Endodermal cell (in vitro differentiated cells): ENCODE results near the gene NUCKS1. TPM values are rescaled to one million over a fixed set of nuclear protein-coding genes. Genes with fewer than 3 reads are reported as not detected.
A peak's percentile ranks its signal among the peaks of the same experiment; 100 is the strongest.

Experiments used
- DNase-seq: peaks from one replicate; pipeline ENCODE4 v3.0.0-alpha.2; 2017
- H3K27ac ChIP-seq: 2 replicates; pipeline ENCODE4 v1.5.1; 2013; ENCODE audit warnings: mild to moderate bottlenecking, low read depth, low read length, moderate library complexity
- H3K27me3 ChIP-seq: 2 replicates; pipeline ENCODE4 v1.6.1; 2013; ENCODE audit warnings: mild to moderate bottlenecking, low read length, moderate library complexity; ENCODE audit not compliant: insufficient read depth, control insufficient read depth, poor library complexity, severe bottlenecking
- H3K36me3 ChIP-seq: 2 replicates; pipeline ENCODE4 v1.7.0; 2013; ENCODE audit warnings: mild to moderate bottlenecking, low read length, moderate library complexity; ENCODE audit not compliant: control insufficient read depth, insufficient read depth
- H3K4me1 ChIP-seq: one replicate; pipeline ENCODE4 v1.7.0; 2013; ENCODE audit warnings: low read length; ENCODE audit not compliant: control insufficient read depth, insufficient read depth
- H3K4me3 ChIP-seq: 2 replicates; pipeline ENCODE4 v1.5.1; 2013; ENCODE audit warnings: mild to moderate bottlenecking, low read length, moderate library complexity
- H3K9ac ChIP-seq: 2 replicates; pipeline ENCODE4 v1.6.1; 2013; ENCODE audit warnings: mild to moderate bottlenecking, low read length, moderate library complexity; ENCODE audit not compliant: poor library complexity, severe bottlenecking; ENCODE audit errors: extremely low read depth
- H3K9me3 ChIP-seq: 2 replicates; pipeline ENCODE4 v1.6.1; 2013; ENCODE audit warnings: mild to moderate bottlenecking, low read length, moderate library complexity; ENCODE audit not compliant: control insufficient read depth
- H3K27ac Mint-ChIP-seq: 2 replicates; pipeline ENCODE4 v1.8.0; 2020; ENCODE audit warnings: mixed read lengths
- H3K27me3 Mint-ChIP-seq: 2 replicates; pipeline ENCODE4 v1.8.0; 2021; ENCODE audit warnings: mild to moderate bottlenecking, mixed read lengths; ENCODE audit not compliant: insufficient read depth
- H3K36me3 Mint-ChIP-seq: 2 replicates; pipeline ENCODE4 v1.8.0; 2020; ENCODE audit warnings: low read depth, mixed read lengths
- H3K4me1 Mint-ChIP-seq: 2 replicates; pipeline ENCODE4 v1.8.0; 2020; ENCODE audit warnings: mixed read lengths
- H3K4me3 Mint-ChIP-seq: 2 replicates; pipeline ENCODE4 v1.8.0; 2020; ENCODE audit warnings: mild to moderate bottlenecking, moderate library complexity, mixed read lengths
- H3K9me3 Mint-ChIP-seq: 2 replicates; pipeline ENCODE4 v1.8.0; 2020; ENCODE audit warnings: mild to moderate bottlenecking, mixed read lengths
- CTCF ChIP-seq: fragments of 200-600 bp; sonication (generic); conservative IDR thresholded peaks from 2 replicates; pipeline ENCODE4 v1.5.0; 2021; ENCODE audit warnings: antibody characterized with exemption, mild to moderate bottlenecking
- WGBS, 2 experiments: methylation state at CpG; one replicate each; pipeline versions ENCODE4 v1.1.5 to v1.1.7; 2013; ENCODE audit warnings: missing lambda C conversion rate in 2 of 2, mixed read lengths in 1 of 2; ENCODE audit not compliant: insufficient coverage in 1 of 2, insufficient read length in 1 of 2; 5-methylcytosine and 5-hydroxymethylcytosine counted together
- total RNA-seq, 2 donors: library from RNA; stranded (reverse); fragmentation: NEBNext Ultra II Directional in 1 of 2; extraction: Animal tissue kit (Norgen Biotek cat#: 25700) in 1 of 2; gene quantifications; 2 replicates in 1 of 2; 3 replicates in 1 of 2; pipeline ENCODE4 v1.2.1, GENCODE V29; 2021

NUCKS1 gene
- total RNA-seq, 2 donors from 2014 or later, result 380 to 532 TPM

GRCh38 chr1:205797168-205797567 lies 47.2 kb upstream of the NUCKS1 start:
- H3K27ac Mint-ChIP-seq, result peak overlapping the region; percentile 4
- no peaks in the 10 kb centered on the region for H3K27me3 Mint-ChIP-seq
- peaks cover 30% of the 10 kb centered on the region for H3K4me1 Mint-ChIP-seq
- Histone ChIP-seq H3K27me3 (no peaks in the 10 kb centered on the region), H3K36me3 (peaks cover 25% of the 10 kb centered on the region), H3K4me3 (no peak overlapping the region), H3K9ac (no peak overlapping the region), H3K4me1 (peaks cover 3% of the 10 kb centered on the region), H3K9me3 (no peaks in the 10 kb centered on the region), H3K27ac (no peak overlapping the region)
- no peak for DNase-seq
- no peak overlapping the region for H3K4me3 Mint-ChIP-seq
- 93 to 98% methylated on average over 2 of the region's 2 CpGs for WGBS, 2 experiments
- H3K36me3 Mint-ChIP-seq, result peaks cover 37% of the 10 kb centered on the region
- H3K9me3 Mint-ChIP-seq, result no peaks in the 10 kb centered on the region
- TF ChIP-seq CTCF, result no peak

- DNase-seq, result no peak
- no peaks in the 10 kb centered on the region for H3K9me3 Mint-ChIP-seq
- peaks cover 30% of the 10 kb centered on the region for H3K36me3 ChIP-seq
- no peaks in the 10 kb centered on the region for H3K27me3 Mint-ChIP-seq
- H3K4me1 ChIP-seq, result peaks cover 3% of the 10 kb centered on the region
- H3K27ac ChIP-seq, result no peak overlapping the region
- no peak overlapping the region for H3K27ac Mint-ChIP-seq
- no peak overlapping the region for H3K4me3 ChIP-seq
- 76 to 78% methylated on average over 4 to 5 of the region's 5 CpGs for WGBS, 2 experiments
- H3K36me3 Mint-ChIP-seq, result peaks cover 41% of the 10 kb centered on the region
- H3K4me1 Mint-ChIP-seq, result peaks cover 18% of the 10 kb centered on the region
- TF ChIP-seq CTCF, result no peak
- H3K9me3 ChIP-seq, result no peaks in the 10 kb centered on the region
- H3K4me3 Mint-ChIP-seq, result no peak overlapping the region
- H3K27me3 ChIP-seq, result no peaks in the 10 kb centered on the region
- no peak overlapping the region for H3K9ac ChIP-seq
Measured at GRCh38 chr1:205794011-205794730, 44.2 kb upstream of the NUCKS1 start.

- H3K9me3 Mint-ChIP-seq, result no peaks in the 10 kb centered on the region
- H3K36me3 ChIP-seq, result peaks cover 30% of the 10 kb centered on the region
- H3K27me3 Mint-ChIP-seq, result no peaks in the 10 kb centered on the region
- H3K27me3 ChIP-seq, result no peaks in the 10 kb centered on the region
- H3K36me3 Mint-ChIP-seq, result peaks cover 34% of the 10 kb centered on the region
- TF ChIP-seq CTCF, result no peak
- no peak overlapping the region for H3K27ac Mint-ChIP-seq
- DNase-seq, result no peak
- no peaks in the 10 kb centered on the region for H3K4me1 ChIP-seq
- H3K4me3 Mint-ChIP-seq, result no peak overlapping the region
- no peaks in the 10 kb centered on the region for H3K9me3 ChIP-seq
- no peak overlapping the region for H3K4me3 ChIP-seq
- 69 to 71% methylated on average over 4 to 6 of the region's 6 CpGs for WGBS, 2 experiments
- no peak overlapping the region for H3K27ac ChIP-seq
- H3K9ac ChIP-seq, result no peak overlapping the region
- peaks cover 10% of the 10 kb centered on the region for H3K4me1 Mint-ChIP-seq
Measured at GRCh38 chr1:205792961-205793673, 43.1 kb upstream of the NUCKS1 start.
